SU-DHL-6 (cell line): ENCODE data around the gene DNAJB14.

Source experiments
- EZH2phosphoT487 ChIP-seq: fragments of 200-600 bp; sonication (generic), shearing (Covaris generic); conservative IDR thresholded peaks from 2 replicates; pipeline ENCODE4 v1.6.1; 2018; ENCODE audit warnings: mild to moderate bottlenecking, antibody characterized with exemption, low read length, moderate library complexity, mixed read lengths
- TF ChIP-seq, protein P1 (sequence below): fragments of 200-600 bp; sonication (generic); IDR thresholded peaks from one replicate; pipeline ENCODE4 v1.5.1; 2017; ENCODE audit warnings: antibody characterized with exemption, mild to moderate bottlenecking, low read length, moderate library complexity; ENCODE audit not compliant: insufficient read depth, poor library complexity, severe bottlenecking

DNA sequence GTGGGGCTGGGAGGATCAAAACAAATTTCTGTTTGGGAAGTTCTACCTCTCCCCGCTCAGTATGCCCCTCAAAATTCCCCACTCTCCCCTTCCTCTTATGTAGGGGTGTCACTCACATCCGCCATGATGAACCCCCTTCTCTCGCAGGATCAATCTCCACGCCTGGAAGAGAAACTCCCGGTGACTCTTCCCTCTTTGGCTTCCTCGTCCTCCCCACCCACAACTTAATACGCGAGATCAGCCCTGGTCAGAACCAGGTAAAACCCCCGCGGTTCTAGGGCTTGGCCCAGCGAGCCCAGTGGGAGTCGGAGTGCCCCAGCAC is 52.6 kb downstream of the DNAJB14 start:
- TF ChIP-seq, protein P1, sequence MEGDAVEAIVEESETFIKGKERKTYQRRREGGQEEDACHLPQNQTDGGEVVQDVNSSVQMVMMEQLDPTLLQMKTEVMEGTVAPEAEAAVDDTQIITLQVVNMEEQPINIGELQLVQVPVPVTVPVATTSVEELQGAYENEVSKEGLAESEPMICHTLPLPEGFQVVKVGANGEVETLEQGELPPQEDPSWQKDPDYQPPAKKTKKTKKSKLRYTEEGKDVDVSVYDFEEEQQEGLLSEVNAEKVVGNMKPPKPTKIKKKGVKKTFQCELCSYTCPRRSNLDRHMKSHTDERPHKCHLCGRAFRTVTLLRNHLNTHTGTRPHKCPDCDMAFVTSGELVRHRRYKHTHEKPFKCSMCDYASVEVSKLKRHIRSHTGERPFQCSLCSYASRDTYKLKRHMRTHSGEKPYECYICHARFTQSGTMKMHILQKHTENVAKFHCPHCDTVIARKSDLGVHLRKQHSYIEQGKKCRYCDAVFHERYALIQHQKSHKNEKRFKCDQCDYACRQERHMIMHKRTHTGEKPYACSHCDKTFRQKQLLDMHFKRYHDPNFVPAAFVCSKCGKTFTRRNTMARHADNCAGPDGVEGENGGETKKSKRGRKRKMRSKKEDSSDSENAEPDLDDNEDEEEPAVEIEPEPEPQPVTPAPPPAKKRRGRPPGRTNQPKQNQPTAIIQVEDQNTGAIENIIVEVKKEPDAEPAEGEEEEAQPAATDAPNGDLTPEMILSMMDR, result no peak
- no peak for TF ChIP-seq EZH2phosphoT487
